Stimulated activated CD8-positive, alpha-beta memory T cell treated with anti-CD3 and anti-CD28 coated beads, Interleukin-15, amount 100 ng/mL, for 1 hour (primary cell): ENCODE measurements around the gene NPAS3.

Experiments used
- DNase-seq: peaks from one replicate; pipeline ENCODE4 v3.0.0-alpha.2; 2020; ENCODE audit warnings: low read depth

The NPAS3 gene

DNA sequence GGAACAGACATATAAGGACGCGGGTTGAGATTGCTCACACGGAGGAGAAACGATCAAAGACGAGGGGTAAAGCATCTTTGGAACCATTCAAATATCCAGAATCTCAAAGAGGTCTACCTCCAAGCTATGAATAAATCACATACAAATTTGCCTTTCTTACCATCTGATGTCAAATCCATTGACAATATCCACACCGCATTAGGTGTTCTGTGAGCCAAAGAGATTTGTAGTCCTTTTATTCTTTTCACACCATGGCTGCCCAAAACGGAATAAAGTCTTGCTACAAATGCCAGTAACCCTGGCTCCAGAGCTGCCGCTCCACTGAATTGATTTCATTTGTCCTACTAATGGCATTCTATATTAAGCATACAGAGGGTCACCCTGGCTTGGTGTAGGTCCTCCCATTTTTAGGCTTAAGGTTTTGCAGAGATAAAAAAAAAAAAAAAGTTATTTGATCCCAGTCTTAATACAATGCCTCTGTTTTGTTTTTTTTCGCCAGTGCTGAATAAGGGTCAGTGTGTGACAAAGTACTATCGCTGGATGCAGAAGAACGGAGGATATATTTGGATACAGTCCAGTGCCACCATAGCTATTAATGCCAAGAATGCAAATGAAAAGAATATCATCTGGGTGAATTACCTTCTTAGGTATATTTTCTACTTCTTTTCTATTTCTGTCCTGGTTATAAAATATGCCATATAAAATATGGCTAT is 854.9 kb downstream of the NPAS3 start:
- DNase-seq: no peak

DNA sequence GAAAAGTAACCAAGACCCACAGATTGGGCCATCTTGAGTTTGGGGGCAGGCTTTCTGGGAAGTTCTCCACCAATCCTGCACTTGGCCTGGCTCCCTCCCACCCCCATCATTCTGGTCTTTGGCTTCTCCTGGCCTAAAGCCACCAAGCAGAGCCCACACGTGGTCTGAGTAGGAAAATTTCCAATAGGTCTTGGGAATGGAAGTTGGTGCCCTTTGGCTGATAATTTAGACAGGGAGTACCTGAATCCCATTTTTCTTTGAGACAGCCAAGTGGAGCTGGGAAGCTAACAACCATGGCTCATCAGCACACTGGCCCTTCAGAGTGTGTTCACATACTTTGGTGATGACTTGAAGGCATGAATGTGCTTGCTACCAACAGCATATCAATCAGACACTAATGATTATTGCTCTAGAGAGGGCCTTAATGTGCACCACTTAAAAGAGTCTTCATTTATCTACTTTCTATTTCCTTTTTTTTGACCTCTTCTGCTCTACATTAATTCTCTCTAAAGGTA is 856.2 kb downstream of the NPAS3 start:
- DNase-seq: no peak

DNA sequence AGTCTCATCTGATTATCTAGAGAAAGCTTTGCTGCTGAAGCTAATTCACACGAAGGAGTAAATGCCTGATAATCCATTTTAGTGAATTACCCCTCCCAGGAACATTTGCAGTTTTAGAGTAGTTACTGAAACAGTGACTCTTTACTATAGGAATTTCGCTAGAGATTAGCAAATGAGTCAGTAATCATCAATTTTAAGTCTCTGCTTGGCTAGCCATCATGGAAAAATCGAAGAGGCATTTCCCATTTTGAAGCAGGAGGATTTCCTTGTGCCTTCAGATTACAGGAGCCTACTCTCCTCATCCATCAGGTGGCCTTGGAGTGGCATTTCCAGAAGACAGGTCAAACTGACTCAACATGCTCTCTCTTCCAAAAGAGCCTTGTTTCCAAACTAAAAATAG is 857.7 kb downstream of the NPAS3 start:
- no peak for DNase-seq

DNA sequence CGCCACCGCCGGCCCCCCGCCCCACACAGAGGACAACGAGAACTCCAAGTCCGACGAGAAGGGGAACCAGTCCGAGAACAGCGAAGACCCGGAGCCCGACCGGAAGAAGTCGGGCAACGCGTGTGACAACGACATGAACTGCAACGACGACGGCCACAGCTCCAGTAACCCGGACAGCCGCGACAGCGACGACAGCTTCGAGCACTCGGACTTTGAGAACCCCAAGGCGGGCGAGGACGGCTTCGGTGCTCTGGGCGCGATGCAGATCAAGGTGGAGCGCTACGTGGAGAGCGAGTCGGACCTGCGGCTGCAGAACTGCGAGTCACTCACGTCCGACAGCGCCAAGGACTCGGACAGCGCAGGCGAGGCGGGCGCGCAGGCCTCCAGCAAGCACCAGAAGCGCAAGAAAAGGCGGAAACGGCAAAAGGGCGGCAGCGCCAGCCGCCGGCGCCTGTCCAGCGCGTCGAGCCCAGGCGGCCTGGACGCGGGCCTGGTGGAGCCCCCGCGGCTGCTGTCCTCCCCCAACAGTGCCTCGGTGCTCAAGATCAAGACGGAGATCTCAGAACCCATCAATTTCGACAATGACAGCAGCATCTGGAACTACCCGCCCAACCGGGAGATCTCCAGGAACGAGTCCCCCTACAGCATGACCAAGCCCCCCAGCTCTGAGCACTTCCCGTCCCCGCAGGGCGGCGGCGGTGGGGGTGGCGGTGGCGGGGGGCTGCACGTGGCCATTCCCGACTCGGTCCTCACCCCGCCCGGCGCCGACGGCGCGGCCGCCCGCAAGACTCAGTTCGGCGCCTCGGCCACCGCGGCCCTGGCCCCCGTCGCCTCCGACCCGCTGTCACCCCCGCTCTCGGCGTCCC is 861.3 kb downstream of the NPAS3 start:
- no peak for DNase-seq

DNA sequence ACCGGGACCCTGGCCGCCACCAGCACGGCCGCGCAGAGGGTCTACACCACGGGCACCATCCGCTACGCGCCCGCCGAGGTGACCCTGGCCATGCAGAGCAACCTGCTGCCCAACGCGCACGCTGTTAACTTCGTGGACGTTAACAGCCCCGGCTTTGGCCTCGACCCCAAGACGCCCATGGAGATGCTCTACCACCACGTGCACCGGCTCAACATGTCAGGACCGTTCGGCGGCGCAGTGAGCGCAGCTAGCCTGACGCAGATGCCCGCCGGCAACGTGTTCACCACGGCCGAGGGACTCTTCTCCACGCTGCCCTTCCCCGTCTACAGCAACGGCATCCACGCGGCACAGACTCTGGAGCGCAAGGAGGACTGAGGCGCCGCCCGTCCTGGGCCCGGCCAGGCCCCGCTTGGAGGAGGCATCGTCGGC is 862.1 kb downstream of the NPAS3 start:
- DNase-seq: no peak

DNA sequence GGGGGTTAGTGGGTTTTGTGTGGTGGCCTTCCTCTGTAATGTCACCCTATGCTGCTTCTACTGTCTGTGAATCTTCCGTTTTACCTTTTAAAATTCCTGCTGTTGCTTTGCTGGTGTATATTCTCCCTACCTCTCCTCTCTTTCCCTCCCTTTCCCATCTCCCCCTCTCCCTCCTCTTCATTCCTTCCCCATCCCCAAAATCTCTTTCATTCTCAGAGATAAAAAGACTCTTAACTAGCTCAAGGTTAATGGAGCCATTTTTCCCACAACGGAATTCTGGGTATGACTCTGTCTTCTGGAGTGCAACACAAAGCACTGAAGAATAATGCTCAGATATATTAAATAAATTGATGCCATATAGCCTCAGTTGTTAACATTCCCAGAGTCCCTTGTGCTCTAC is 864.1 kb downstream of the NPAS3 start:
- no peak for DNase-seq

DNA sequence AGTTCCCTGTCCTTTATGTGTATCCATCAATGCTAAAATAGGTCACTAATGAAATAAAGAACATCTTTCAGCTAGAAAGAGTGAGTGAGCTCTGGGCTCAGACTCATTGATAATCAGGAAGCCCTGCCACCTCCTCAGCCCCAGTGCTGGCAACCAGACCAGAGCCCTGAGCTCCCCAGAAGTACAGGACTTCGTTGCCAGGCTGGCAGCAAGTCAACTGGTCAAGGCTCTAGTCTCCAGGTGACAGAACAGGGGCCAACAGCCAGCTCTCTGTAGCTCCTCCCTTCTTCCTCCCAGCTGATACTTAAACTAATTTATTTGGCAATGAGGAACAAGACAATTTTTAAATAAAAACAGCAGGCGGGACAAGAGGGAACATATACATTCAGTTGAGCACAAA is 866.9 kb downstream of the NPAS3 start:
- no peak for DNase-seq

DNA sequence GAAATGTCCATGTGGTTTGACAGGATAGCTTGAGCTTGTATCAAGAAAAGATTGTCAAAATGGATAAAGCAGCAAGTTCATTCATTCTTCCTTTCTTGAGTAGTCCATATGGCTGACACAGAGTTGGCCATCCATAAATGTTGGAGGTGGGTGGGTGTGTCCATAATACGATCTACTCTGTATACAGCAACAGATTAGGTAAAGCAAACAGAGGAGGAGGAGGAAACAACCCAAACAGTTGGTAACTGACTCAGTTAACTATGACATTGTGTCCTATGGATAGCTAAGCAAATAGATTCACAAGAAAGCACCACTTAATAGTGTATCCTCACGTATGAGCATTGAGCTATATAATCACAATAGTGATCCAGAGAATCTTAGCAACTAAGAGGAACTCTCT is 868.2 kb downstream of the NPAS3 start:
- DNase-seq: no peak

DNA sequence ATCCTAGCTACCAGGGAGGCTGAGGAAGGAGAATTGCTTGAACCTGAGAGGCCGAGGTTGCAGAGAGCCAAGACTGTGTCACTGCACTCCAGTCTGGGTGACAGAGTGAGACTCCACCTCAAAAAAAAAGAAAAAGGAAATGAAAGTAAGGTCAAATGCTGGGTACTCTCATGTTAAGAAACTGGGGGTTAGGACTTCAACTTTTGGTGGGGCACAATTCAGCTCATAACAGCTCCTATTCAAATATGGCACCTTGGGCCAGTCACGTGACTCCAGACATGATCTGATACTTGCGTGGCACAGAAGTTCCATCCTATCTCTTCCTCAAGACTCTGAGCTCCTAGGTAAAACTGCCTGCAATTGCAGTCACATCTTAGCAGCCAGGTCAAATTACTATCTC is 869.5 kb downstream of the NPAS3 start:
- DNase-seq: no peak

DNA sequence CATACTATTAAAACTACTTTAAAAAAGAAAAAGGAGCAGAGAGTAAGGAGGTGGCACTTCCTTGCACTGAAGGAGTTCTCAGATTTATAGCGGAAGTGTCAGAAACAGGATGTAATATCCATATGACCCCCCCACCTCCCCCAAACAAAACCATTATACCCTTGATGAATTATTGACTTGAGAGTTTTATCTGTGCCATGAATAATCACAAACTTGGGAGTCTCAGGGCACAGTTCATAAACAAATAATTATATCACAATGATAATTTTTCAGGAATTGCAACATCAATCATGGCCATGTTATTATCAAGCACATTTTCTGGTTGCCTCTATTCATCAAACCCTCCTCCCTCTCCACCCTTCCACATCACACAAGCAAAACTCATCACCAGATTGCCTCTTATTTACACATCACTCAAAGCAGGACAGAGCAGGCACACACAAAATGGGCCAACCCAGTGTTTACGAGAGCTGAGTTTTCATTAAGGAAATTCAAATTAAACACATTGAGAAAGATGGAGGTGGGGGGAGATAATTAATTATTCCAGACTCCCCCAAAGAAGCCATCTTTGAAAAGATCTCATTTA is 870.8 kb downstream of the NPAS3 start:
- no peak for DNase-seq

DNA sequence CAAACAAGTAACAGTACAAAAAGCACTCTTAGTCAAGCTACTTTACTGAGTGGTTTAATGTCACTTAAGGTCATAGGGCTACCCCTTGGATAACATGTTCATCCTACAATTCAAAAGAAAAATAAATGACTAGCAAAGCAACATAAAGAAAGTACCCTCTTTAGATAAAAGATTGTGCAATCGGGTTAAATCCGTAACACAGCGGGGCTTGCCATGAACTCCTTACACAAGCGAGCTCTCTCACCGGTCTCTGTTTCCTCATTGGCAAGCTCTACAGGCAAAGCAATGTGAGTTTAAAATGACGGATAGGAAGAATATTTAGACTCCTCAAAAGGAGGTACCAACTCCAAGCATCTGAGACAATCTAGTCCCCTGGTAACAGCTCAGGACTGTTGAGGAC is 871.6 kb downstream of the NPAS3 start:
- no peak for DNase-seq

DNA sequence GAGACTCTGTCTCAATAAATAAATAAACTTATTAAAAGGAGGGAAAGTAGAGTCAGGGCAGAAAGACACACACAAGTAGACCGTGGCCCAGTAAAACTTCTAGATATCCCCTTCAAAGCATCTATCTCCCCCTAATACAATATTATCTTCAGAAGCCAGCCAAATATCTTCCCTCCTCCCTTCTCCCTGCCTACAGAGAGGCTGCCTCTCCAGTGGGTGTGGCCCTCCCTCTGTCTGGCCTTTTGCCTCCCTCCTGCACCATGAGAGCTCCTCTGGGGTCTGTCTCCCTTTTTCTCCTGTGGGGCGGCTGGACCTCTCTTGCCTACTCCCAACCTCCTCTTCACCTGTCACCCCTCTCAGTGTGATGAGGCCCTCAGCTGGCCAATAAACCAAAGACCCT is 873.0 kb downstream of the NPAS3 start:
- DNase-seq: no peak

DNA sequence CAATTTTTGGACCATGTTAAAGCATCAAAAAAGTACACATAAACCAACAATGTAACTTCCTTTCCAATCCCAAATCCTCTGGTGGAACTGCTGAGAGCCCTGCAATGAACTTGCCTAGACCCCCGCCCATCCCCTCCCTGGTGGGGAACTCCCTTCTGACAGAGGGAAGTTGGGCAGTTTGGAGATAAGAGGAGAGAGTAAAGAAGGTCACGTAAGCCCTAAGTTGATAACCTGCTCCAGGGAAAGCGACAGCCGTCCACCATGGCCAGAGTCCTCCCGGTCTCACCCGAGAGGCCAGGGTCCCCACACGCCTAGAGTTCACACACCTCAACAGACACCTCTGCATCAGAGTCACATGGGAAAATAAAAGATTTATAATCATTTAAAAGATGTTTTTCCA is 873.5 kb downstream of the NPAS3 start:
- no peak for DNase-seq

DNA sequence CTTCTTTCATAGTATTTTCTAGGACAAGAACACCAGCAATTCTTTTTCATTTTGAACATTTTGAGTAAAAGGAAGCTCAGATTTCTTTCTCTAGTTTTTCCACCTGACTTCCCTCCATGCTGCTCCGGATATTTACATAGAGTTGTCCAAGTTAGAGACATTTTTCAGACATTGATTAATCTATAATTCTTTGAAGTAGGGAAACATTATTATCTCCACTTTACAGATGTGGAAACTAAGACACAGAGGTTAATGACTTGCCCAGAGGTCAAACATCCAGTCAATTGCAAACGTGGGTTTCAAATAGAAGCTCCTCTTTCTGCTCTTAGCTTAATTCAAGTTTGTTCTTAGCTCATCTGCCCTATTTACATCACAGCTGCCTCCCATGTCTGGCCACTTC is 873.9 kb downstream of the NPAS3 start:
- DNase-seq: no peak

DNA sequence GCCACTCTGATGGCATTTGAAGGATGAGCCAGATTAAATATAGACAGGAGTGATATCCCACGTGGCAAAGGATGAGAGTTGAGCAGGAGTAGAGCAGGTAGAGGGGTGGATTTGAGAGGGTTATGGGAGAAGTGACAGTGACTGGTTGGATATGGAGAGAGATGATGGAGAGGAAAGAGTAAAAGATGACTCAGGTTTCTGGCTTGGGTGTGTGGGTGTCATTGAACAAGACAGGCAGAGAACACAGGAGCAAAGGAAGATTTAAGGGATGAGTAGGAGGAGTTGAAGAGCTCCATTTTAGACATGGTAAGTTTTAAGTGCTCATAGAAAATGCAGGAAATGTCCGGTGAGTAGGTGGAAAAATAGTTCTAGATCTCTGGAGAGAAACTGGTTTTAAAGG is 875.3 kb downstream of the NPAS3 start:
- DNase-seq: no peak

DNA sequence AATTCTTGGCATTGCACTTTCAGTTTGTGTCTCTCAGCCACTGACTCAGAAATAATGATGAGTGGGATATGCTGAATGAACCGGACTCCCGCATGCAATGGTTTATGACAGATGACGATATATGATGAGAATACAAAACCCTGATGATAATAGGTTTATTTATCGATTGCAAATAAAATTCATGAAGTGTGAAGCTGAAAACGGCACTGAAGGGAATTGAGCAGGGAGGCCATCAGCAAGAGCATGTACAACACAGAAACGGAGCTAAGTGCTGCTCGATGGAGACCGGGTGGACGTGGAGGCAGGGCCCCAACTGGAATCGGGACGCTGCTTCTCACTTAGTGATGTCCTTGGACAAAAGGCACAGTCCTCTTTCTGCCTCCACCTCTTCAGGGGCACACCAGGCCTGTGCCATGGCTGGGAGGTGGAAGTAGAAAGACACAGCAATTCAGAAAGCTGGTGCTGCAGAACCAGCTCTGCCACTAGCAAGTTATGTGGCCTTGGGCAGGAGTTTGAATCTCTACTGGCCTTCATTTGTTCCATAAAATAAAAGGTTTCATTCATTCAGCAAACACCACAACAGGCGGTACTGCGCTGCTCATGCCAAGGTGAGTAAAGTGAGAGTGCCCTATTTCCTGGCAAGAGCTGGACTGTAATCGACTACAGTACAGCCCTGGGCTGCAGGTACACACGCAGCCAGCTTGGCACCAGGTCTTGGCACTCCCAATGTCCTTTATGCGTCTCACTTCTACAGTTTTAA is 895.2 kb downstream of the NPAS3 start:
- DNase-seq: no peak

DNA sequence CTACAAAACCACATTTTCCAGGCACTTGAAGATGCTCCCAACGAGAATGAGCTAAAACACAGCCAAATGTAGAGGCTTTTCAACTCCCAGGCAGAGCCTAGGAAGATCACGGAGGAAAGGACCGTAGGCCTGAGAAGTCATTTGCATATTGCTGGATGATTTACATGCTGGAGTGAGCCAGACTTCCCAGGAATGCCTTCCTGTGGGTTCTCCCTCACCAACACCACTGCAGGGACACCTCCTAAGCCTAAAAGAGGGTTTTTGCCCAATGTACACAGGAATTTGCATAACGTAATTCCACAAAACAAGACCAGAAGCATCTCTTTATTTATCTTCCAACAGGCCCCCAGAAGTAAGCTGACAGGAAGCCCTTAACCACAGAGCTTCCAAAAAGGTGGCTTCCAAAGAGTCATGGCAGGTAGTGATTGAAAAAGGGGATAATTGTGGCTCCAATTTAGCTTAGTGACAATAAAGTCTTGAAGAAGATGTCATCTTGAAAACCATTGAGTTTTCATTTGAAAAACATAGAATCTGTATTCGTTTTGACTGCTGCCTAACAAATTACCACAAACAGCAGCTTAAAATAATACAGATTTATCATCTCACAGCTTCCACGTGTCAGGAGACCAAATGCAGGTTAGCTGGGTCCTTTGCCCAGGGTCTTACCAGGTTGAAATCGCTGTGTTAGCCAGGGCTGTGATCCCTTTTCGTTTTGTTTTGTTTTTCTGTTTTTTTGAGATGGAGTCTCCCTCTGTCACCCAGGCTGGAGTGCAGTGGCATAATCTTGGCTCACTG is 896.0 kb downstream of the NPAS3 start:
- DNase-seq: no peak

DNA sequence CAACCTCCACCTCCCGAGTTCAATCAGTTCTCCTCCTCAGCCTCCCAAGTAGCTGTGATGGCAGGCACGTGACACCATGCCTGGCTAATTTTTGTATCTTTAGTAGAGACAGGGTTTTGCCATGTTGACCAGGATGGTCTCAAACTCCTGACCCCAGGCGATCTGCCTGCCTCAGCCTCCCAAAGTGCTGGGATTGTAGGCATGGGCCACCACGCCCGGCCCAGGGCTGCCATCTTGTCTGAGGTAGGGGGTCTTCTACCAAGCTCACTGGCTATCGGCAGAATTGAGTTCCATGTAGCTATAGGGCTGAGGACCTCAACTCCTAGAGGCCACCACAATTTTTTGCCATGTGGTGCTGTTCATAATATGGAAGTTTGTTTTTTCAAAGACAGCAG is 896.6 kb downstream of the NPAS3 start:
- no peak for DNase-seq

DNA sequence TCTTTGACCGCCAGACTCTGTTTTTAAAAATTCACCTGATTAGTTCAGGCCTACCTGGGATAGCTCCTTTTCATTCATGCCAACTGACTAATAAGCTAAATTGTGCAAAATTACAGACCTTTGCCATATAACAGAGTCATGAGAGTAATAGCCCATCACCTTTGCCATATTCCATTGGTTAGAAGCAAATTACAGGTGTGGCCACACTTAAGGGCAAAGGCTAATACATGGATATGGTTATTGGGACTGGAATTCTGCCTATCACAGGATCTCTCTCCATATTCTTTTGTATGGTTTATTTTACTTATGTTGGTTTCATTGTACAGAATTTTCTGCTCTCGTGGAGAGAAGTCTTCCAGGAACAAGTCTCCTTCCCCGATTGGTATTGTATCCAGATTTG is 897.0 kb downstream of the NPAS3 start:
- DNase-seq: no peak

DNA sequence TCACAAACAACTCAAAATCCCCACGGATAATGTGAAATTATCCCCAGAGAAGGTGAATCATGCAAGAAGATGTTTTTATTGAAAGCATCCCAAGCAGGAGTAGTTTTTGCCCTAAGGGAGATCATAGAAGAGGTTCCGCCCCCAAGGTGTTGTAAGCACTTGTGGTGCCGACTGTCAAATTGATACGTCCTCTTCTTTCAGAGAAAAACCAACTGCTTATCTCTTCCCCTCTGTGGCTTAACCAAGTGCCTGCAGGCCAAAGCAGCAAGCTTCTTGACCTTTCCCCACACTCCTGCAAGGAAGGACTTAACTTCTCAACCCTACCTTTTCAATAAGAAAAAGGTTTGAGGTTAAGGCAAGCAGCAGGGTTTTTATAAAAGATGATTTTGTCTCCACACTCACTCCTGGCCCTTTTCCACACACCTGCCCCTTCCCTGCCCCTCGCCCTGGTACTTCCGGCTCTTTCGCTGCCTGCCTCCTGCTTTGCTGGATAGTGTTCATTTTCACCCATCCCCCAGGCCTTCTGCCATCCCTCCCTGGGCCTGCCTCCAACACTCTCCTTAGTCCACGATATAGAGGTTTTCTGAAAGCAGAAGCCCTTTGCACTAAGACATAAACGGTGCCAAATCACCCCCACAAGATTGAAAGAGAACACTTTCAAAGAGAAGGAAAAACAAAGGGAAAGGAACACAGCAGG is 897.7 kb downstream of the NPAS3 start:
- DNase-seq: no peak
